SU-DHL-6 (cell line): ENCODE measurements around the gene MBOAT7.

Experiments
- EZH2phosphoT487 ChIP-seq: fragments of 200-600 bp; sonication (generic), shearing (Covaris generic); conservative IDR thresholded peaks from 2 replicates; pipeline ENCODE4 v1.6.1; 2018; ENCODE audit warnings: mild to moderate bottlenecking, antibody characterized with exemption, low read length, moderate library complexity, mixed read lengths
- TF ChIP-seq, protein P1 (sequence below): fragments of 200-600 bp; sonication (generic); IDR thresholded peaks from one replicate; pipeline ENCODE4 v1.5.1; 2017; ENCODE audit warnings: antibody characterized with exemption, mild to moderate bottlenecking, low read length, moderate library complexity; ENCODE audit not compliant: insufficient read depth, poor library complexity, severe bottlenecking

DNA sequence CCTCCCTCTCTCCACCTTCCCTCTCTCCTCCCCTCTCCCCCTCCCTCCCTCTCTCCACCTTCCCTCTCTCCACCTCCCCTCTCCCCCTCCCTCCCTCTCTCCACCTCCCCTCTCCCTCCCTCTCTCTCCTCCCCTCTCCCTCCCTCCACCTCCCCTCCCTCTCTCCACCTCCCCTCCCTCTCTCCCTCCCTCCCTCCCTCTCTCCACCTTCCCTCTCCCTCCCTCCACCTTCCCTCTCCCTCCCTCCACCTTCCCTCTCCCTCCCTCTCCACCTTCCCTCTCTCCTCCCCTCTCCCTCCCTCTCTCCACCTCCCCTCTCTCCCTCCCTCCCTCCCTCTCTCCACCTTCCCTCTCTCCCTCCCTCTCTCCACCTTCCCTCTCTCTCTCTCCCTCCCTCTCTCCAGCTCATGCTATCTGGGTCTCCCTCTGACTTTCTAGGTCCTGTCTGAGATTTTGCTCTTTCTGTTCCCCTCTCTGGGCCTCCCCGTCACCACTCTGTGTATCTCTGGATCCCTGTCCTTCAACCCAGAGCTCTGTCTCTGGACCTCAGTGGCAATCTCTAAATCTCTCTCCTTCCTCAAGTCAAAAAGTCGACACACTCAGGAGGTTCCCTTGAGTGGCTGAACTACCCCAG, 55.3 kb downstream of the MBOAT7 start:
- TF ChIP-seq, protein P1, sequence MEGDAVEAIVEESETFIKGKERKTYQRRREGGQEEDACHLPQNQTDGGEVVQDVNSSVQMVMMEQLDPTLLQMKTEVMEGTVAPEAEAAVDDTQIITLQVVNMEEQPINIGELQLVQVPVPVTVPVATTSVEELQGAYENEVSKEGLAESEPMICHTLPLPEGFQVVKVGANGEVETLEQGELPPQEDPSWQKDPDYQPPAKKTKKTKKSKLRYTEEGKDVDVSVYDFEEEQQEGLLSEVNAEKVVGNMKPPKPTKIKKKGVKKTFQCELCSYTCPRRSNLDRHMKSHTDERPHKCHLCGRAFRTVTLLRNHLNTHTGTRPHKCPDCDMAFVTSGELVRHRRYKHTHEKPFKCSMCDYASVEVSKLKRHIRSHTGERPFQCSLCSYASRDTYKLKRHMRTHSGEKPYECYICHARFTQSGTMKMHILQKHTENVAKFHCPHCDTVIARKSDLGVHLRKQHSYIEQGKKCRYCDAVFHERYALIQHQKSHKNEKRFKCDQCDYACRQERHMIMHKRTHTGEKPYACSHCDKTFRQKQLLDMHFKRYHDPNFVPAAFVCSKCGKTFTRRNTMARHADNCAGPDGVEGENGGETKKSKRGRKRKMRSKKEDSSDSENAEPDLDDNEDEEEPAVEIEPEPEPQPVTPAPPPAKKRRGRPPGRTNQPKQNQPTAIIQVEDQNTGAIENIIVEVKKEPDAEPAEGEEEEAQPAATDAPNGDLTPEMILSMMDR: no peak
- no peak for TF ChIP-seq EZH2phosphoT487
